ENCODE data around the gene MAP1S.

- TF ChIP-seq, protein P1, sequence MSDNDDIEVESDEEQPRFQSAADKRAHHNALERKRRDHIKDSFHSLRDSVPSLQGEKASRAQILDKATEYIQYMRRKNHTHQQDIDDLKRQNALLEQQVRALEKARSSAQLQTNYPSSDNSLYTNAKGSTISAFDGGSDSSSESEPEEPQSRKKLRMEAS (IDR thresholded peaks at IDR 0.05; ENCODE audit: low read depth, low read length) = 0 out of 2 replicates have a peak, but pooled peaks have one; percentile 25
- no peak for TF ChIP-seq CTCF (IDR thresholded peaks at IDR 0.05; ENCODE audit: low read depth, low read length)
Observed at GRCh38 chr19:17671906-17672305, 47.4 kb upstream of the MAP1S start.
